Activated CD4-positive, CD25-positive, alpha-beta regulatory T cell treated with anti-CD3 and anti-CD28 coated beads, Interleukin-2, amount 50 U/mL, for 16 hours (primary cell): Measurements from ENCODE around the gene ARID1B.

Experiments
- DNase-seq: peaks from one replicate; pipeline ENCODE4 v3.0.0-alpha.2; 2020; ENCODE audit warnings: low read depth, low spot score

The ARID1B gene

DNA sequence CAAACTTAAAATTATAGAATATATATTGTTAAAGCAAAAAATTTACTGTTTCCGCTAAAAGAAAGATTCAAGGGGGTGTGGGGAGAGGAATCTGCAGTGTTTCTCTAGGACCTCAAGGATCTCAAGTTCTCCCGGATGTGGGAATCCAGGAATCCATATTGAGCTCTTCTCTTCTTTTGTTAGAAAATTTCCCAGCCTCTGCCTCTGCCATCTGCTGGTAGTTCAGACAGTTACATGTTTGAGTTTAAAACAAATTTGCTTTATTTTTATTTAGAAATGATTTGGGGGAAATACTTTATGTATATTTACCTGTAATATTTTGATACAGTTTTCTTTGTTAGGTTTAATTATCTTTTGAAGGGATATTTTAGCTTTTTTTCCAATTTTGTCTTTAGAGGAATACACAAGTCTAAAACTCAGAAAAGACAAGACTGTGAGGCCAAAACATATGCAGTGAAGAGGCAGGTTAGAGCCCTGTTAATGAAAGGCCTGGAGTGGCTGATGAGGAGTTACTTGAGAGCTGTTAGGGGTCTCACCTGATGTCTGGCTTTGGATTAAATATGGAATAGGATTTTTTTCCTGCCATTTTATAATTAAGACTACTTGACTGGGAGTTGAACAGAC, 268.8 kb downstream of the ARID1B start:
- DNase-seq: no peak

DNA sequence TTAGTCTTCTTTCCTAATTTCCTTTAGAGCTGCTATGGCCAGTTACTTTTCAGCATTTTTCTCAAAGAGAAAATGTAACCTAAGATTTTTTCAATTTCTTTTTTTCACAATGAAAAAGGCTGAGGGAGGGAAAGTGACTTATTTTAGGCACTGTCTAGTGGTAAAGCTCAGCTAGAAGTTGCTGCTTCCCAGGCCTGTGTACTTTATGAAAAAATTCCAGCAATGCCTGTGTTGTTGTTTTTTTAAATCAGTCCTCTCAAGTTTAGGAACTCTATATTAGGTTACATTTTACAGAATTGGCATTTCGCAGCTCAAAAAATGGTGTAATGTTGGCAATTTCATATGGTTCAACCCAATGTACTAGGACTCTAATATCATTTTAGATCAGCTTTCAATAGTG, 269.6 kb downstream of the ARID1B start:
- no peak for DNase-seq

DNA sequence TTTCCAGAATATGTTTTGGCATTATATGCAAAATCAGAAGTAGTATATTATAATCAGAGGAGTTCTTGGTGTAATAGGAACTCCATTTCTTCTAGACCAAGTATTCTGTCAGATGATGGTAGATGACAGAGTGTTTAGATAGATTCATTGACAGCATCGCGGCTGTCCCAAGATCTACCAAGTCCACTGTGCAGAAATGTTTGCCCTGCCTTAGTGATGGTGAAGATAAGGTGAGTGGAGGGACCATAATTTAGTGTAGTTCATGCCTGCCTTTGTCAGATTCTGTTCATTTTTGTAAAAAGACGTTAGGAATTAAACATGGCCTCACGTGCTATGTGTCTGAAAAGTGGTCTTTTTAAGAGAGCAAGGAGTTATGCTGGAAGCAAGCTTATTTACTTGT, 270.1 kb downstream of the ARID1B start:
- DNase-seq: no peak

DNA sequence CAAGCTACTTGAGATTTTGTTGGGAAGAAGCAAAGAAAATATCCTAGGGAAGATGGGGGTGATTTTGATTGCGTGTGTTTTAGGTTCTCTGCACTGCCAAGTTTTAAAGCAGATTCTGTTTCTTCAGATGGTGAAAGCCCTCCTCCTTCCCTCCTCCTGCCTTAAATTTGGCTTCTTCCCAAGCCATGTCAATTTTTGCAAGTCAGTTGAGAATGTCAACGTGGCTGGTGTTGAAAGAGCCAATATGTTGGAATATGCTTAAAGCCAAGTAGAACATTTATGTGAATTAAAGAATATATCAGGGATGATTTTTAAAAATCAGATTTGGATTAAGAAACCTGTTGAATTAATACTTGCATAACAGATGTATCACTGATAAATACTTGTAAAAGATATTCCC, 270.8 kb downstream of the ARID1B start:
- DNase-seq: no peak

DNA sequence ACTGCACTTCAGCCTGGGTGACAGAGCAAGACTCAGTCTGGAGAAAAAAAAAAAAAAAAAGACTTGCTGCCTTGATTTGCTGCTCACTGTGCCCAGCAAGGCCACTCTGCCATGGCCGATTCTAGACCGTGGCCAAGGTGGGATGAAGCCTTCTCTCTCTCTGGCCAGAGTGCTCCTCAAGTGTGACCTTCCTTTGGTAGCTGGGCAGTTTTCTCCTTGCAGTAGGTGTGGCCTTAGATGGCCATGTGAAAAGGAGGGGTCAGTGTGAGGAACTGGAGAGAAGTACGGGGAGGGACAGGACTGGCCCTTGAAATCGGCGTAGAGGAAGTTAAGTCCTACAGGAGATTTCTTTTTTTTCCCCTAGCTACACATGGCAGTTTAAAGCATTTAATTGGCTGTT, 272.0 kb downstream of the ARID1B start:
- no peak for DNase-seq

DNA sequence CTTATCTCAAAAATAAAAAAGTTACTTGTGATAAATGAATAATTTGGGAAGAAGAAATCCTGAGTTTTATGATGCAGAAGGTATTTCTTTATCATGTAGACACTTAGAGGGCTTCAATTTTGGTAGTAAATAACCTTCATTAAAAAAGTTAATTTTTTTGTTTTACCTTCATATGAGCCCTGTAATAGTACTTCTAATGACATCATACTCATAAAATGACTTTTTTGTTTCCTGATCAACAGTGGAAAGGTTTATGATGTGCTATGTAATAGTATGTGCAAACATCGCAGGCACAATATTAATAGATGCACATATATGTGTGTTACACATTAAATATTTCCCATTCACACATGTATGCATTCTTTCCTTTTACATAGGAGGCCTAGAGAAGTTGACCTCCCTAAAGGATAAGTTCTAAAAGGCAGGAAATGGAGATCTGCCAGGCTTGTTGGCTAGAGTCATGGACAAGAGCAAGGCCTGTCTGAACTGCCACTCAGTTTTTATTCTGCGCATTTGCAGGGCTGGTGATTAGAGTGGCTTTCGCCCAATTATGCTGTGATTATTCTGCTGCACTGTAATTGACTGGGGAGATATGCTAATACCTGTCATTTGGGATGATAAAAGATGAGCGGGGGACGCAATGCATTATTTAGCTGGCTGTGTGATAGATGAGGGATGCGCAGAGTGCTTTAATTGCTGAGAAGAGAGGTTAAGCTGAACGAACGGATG, 273.5 kb downstream of the ARID1B start:
- DNase-seq: no peak

DNA sequence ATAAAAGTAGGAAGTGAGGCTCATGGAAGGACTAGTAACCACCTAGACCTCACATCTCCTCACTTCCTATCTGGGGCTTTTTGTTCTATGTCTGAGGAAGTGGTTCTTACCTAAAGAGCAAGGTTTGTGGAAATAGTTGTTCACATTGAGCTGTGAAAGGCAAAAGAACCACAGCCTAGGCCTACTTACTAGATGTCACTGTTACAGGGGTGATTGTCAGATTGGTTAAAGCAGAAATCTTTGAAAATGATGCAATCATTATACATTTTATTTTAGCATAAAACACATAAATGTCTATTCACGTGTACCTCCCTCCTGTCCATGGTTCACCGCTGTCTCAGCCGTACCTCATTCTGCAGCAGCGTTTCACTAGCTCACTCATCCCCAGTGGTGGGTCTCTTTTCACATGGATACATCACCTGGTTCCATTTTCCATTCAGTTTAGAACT, 277.4 kb downstream of the ARID1B start:
- no peak for DNase-seq

DNA sequence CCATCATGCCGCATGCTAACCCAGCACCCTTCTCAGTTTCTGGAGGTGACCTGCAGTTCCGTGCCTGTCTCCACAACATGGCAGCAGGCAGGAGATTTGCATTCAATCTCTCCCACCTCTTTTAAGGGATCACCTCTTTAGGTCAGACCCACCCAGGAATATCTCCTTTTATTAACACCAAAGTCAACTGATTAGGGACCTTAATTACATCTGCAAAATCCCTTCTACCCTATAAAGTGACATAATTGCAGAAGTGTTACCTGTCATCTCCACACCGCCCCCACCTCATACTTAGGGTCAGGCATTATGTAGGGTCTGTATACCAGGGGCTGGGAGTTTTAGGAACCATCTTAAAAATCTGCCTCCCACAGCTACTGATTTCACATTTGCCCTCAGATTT, 278.7 kb downstream of the ARID1B start:
- DNase-seq: no peak

DNA sequence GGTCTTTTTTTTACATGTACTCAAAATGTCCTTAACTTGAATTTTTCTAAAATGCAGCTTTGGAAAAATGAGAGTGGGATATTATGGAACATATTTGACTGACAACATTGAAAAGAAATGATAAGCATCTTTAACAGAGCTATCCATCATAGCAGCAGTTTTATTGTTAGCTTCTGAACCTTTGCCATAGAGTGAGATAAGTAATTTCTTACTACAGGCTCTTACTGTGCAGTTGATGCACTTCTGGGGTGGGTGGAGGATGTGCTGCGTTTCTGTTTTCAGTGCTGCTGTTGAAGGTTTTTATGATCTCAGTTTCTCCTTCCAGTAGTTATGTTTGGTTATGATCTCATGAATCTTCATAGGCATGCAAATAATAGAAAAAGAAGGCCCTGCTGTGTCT, 279.1 kb downstream of the ARID1B start:
- no peak for DNase-seq

DNA sequence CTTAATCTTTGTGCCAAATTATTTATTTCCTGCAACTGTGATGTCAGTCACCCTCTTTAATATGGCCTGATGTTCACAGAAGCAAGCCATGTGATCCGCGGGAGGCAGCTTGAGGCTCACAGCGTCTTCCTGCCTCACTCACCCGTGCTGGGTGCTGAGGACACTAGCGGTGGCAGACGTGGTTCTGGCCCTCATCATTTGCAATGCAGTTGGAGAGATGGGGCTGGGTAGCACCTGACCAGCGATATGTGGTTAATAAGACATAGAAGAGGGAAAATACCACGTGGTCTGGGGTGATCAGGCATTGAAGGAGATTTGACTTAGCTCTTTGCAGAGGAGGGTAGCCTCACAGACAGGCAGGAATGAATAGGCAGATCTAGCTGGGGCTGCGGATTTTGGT, 281.4 kb downstream of the ARID1B start:
- no peak for DNase-seq

DNA sequence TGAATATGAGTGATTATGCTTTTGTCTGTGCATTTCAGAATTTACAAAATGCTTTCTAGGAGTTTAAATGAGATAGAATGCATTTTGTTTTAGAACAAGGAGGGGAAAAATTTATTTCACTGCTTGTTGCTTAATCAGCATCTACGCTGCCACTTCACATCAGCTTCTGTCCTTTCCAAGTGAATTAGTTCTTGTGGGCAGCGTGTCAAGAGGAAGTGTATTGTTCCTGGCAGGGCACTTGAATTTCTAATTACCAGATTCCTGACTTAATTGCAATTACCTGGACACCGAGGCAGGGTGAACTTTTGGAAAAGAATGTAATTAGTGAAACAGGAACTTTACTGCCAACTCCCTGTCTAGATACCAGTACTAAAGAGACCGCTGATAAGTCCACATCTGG, 282.6 kb downstream of the ARID1B start:
- no peak for DNase-seq

DNA sequence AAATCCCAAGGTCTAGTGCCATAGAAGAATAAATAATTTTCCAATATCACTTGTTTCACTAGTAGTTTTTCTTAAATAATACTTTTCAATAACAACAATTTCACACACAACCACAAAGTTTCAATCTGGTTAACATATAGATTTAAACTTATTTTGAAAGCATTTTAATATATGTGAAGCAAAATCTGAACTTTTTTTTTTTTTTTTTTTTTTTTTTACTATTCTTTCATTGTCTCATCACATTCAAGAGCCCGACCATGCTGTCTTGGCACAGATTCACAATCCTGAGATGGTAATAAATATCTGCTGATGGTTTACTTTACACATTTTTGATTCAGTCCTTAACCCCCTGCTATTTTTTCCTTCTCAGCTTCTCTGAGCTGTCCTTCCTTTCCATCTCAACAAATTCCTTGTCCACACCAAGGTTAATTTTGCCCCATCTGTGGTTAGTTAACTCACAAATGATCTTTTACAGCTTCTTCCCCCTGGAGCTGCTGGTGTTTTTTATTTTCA, 283.3 kb downstream of the ARID1B start:
- DNase-seq: no peak

DNA sequence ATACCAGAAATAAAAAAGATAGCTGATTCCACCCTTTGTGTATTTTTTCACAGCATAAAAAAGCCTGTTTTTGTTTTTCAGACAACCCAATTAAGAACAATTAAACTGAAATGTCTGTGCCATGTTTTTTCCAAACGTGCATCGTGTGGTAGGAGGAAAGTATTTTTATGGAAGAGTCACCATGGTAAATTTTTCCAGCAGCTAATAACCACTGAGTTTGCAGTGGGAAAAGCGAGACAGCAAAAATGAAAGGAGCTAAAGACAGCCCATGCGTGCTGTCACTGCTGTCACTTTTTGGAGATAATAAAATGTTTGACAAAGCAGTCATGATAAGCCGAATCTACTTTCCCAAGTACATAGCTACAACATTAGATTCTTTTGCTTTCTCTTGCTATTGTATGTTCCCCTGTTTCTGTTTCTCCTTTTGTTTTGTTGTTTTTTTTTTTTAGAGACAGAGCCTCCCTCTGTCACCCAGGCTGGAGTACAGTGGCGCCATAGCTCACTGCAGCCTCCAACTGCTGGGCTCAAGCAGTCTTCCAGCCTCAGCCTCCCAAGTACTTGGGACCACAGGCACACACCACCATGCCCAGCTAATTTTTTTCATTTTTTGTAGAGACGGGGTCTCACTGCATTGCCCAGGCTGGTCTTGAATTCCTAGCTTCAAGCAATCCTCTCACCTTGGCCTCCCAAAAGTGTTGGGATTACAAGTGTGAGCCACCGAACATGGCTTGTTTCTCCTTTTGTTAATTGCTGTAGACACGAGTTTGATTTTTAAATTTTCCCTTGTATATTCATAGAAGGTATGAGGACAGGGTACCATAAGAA, 284.8 kb downstream of the ARID1B start:
- DNase-seq: no peak

DNA sequence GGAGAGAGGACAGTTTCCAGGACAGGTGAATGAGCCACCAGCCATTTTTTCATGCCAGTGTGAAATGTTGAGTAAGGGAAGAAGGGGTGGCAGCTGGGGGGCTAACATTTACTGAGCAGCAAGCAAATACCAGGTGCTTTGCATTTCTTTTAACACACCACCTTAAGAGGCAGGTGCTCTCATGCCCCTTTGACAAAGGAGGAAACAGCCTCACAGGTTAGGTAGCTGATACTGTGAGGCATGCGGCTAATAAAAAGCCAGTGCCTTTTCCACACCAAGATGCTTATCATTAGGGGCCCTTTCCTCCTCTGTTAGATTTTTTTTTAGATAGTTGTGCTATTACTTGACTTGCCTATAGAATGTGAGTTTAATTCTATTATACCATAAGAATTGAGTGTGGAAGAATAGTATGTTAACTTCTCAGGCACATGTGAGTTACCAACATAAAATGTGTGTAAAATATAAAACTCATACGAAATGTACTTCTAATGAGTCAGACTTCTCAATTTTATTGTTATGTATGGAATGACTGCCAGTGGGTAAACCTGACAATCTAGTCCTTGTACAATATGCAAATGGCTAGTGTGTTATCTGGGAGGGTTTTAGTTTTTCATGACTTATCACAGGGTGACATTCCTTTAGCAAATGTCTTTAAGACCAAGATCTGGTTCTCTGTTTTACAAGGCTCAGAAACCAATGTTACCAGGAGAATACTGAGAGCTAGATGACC, 286.2 kb downstream of the ARID1B start:
- no peak for DNase-seq

DNA sequence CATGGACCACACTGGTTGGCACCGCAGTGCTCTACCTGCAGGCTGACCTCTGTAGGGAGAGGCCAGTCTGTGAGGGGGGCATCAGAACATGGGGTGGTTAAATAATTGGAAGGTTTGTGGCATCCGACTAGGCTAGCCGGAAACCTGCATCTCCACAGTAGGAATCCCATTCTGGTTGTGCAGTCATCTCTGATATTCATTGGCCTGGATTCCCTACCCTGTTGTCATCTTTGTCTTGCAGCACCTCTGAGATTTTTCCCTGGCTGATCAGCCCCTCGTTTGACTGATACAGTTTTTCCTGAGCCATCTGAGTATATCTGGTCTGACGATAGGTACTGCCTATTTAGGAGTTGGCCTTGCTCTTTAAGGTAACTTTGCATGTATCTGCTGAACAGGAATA, 286.7 kb downstream of the ARID1B start:
- no peak for DNase-seq

DNA sequence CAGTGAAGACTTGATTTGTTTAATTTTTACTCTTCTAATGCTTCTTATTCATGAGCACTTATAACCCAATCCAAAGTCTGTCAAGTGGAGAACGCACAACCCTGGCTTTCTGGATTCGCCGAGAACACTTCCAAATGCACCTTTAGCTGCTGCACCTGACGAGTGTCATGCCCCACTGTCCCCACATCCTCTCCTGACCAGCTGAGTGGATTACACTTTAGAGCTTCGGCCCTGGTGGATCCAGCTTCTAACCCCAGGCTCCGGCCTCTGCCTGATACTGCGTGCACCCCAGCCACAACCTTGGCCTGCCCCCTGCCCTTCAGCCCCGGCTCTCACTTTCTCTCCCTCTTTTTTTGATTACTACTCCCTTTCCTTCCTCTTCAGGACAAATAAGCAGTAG, 287.3 kb downstream of the ARID1B start:
- no peak for DNase-seq

DNA sequence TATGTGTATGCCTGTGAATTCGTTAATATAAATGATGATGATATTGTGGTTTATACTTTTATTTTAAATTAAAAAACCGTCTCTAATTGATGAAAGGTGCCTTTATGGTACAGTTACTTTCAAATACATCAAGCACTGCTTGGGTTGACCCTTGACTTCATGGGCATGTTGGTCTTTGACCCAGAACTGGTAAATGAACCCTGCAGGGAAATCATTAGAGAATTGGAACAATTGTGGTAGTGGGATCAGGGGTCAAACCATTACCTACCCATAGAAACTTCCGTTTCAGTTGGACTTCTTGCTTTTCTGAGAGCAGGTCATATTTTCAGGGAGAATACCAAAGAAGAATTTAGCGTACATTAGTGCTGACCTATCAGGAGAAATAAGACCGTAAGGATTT, 288.2 kb downstream of the ARID1B start:
- no peak for DNase-seq

DNA sequence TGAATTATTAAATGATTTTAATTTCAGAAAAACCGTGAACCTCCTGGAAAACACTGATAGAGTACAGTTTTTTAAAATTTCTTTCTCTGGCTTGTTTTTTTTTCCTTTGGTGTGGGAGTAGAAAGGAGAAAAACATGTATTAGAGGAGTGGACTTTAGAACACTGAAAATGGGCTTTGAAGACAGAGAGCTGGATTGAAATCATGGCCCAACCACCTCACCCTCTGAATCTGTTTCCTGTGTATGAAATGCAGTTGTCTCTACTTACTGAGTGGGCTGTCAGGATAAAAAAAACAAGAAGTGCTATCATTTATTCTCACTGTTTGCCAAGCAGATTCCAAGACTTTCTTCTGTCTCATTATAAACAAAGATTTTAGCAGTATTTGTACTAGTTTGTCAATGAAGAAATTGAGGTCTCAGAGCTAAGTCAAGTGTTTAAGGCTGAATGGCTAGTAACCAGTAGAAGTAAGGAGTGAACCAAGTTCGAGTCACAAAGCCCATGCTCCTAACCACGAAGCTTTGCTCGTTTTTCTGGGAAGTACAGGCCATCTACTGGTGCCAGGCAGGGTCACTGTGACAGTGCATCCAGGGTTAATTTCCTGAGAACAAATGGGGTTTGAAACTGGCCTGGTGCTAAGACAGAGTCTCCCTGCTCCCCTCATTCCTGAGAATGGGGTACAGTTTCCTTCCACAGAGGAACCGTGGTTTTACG, 289.8 kb downstream of the ARID1B start:
- DNase-seq: no peak

DNA sequence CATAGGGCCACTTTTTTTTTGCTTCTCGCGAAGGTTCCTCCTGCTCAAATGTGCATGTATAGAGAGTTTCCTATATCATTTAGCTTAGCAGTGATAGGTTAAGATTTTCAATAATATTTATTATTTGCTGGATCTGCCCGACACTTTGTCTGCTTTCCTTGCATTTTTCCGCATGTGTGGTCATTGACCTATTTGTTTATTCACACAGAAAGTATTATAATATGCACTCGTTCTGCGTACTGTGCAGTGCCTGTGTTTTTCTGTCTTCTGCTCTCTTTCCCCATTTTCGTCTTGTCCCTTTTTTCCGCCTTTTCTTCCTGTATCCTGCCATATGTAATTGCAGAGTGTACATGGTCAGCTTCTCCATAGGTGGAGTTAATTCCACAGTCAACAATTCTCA, 290.3 kb downstream of the ARID1B start:
- no peak for DNase-seq

DNA sequence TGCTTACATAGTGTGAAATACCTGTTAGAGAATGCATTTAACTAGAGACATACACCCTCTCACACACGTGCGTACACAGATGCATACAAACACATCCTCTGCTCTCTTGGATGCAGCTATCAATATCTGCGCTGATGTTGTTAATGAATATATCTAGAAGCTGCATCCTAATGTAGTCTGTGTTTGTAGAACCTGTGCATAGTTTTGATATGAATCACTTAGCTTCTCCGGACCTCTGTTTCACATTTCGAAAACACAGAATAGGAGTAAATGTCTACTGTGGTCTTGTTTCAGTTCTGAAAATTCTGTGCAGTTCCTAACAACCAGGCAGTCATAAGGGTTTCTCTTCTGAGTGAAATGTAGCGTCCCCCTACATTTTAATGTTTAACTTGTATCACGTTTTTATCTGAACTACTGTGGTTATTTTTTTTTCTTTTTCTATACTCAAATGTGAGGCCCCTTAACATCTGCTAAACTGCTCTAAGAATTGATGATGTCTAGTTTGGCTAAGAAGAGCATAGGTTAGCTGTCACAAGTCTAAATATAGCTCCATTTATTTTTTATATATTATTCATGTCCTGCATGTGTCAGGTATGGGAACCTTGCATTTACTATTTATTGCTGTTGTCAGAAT, 291.6 kb downstream of the ARID1B start:
- no peak for DNase-seq

DNA sequence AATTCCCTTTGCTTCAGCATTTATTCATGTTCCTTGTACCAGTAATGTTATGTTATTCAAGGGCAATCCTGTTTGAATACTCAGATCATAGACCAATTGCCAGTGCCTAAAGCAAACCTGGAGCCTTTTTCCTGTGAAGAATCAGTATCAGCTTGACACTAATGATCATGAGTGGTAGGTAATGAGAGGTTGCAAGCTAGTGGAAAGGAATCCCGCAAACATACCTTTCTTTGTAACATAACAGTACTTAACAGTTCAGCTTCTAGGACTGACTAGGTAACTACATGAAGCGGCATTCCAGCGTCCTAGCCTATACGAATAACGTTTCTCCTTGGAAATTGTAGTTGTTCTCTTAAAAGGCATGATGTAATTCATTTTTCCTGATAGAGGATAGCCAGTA, 292.4 kb downstream of the ARID1B start:
- no peak for DNase-seq
